GM21360 (cell line): Measurements from ENCODE around the gene CNOT3.
"Not testable (repeated sequence)": the region's sequence is repeated elsewhere in the genome, so short reads cannot be mapped to it uniquely, and the experiment has no call there.

ENCODE experiments used
- ATAC-seq: cut with Tn5 transposase; IDR thresholded peaks from one replicate; pipeline ENCODE4 v1.9.1; 2021; ENCODE audit warnings: mild to moderate bottlenecking, moderate library complexity; ENCODE audit not compliant: unreplicated experiment

Gene CNOT3

GRCh38 chr19:54165222-54165621, 27.7 kb downstream of the CNOT3 start:
- ATAC-seq = no peak

- ATAC-seq = no peak
Measured at GRCh38 chr19:54168174-54168917, 30.8 kb downstream of the CNOT3 start.

- no peak for ATAC-seq
Measured at GRCh38 chr19:54169149-54169740, 31.7 kb downstream of the CNOT3 start.

GRCh38 chr19:54171736-54172431, 34.3 kb downstream of the CNOT3 start:
- not testable (repeated sequence) for ATAC-seq

- ATAC-seq = no peak
Measured at GRCh38 chr19:54172471-54173358, 35.2 kb downstream of the CNOT3 start, which contains the start of gene TMC4. TSS of gene TMC4 (minus strand) at chr19:54173160. CDS start at chr19:54173117, 43 bp downstream.

- no peak for ATAC-seq
Measured at GRCh38 chr19:54173359-54173699, 35.8 kb downstream of the CNOT3 start.

- ATAC-seq = no peak
Measured at GRCh38 chr19:54173951-54174834, 36.6 kb downstream of the CNOT3 start.

GRCh38 chr19:54178581-54179261, 41.2 kb downstream of the CNOT3 start:
- no peak for ATAC-seq

GRCh38 chr19:54179262-54179852, 41.8 kb downstream of the CNOT3 start:
- no peak for ATAC-seq

- ATAC-seq = no peak
Measured at GRCh38 chr19:54179921-54180461, 42.4 kb downstream of the CNOT3 start.

GRCh38 chr19:54180691-54181091, 43.1 kb downstream of the CNOT3 start:
- no peak for ATAC-seq

- not testable (repeated sequence) for ATAC-seq
Measured at GRCh38 chr19:54181894-54182293, 44.3 kb downstream of the CNOT3 start.

- no peak for ATAC-seq
Measured at GRCh38 chr19:54183431-54183830, 45.9 kb downstream of the CNOT3 start.

- ATAC-seq = no peak
Measured at GRCh38 chr19:54186351-54186750, 48.8 kb downstream of the CNOT3 start.

- no peak for ATAC-seq
Measured at GRCh38 chr19:54186934-54187381, 49.4 kb downstream of the CNOT3 start.

GRCh38 chr19:54188215-54188871, 50.8 kb downstream of the CNOT3 start:
- no peak for ATAC-seq

- ATAC-seq = peak; percentile 21
Measured at GRCh38 chr19:54189145-54189734, 51.7 kb downstream of the CNOT3 start, which contains the start of gene MBOAT7. TSS of gene MBOAT7 (minus strand) at chr19:54189580. CDS start at chr19:54188508, 1,072 bp downstream.
